Measurements from ENCODE around the gene GPR89B.
"Not testable (repeated sequence)": the region's sequence is repeated elsewhere in the genome, so short reads cannot be mapped to it uniquely, and the experiment has no call there.

- not testable (repeated sequence) for TF ChIP-seq POLR2A, CTCF (IDR thresholded peaks at IDR 0.05)
Observed at GRCh38 chr1:147993400-147993799, 65.2 kb downstream of the GPR89B start.

Measured in uterus (tissue), 2 donors.